ENCODE data around the gene ATN1. TPM values are rescaled to one million over a fixed set of nuclear protein-coding genes. Genes with fewer than 3 reads are reported as not detected.

The ATN1 gene
- total and polyA plus RNA-seq, 2 donors (not counting 1 experiment from before 2014, with no cell fraction given), result 9.4 to 21.5 TPM

GRCh38 chr12:6921996-6922946, 5.5 kb upstream of the ATN1 start:
- Histone ChIP-seq H3K4me3 (replicated peaks in 1 of 4; ENCODE audit: control extremely low read depth in 1 of 4, insufficient read depth in 1 of 4, low read depth in 3 of 4, low read length in 4 of 4) (no peak overlapping the region), H3K27me3 (ENCODE audit: control insufficient read depth, insufficient read depth, low read length) (no peaks in the 10 kb centered on the region), H3K4me1 (ENCODE audit: control insufficient read depth, extremely low read depth, insufficient read depth, low read length) (peaks cover 27% of the 10 kb centered on the region), H3K4me2 (ENCODE audit: extremely low read depth, insufficient read depth, low read length) (no peak overlapping the region), H3K9me3 (ENCODE audit: control insufficient read depth, insufficient read depth, low read depth, low read length) (no peaks in the 10 kb centered on the region), H2AFZ (ENCODE audit: low read length) (no peak overlapping the region), H3K36me3 (ENCODE audit: control insufficient read depth, insufficient read depth, low read length) (peaks cover 16% of the 10 kb centered on the region), H3K27ac (ENCODE audit: insufficient read depth, low read length) (no peak overlapping the region), H4K20me1 (ENCODE audit: control insufficient read depth, extremely low read depth, insufficient read depth, low read length) (no peaks in the 10 kb centered on the region), H3K79me2 (ENCODE audit: control insufficient read depth, insufficient read depth, low read length) (peaks cover 5% of the 10 kb centered on the region), H3K9ac (ENCODE audit: insufficient read depth, low read length) (no peak overlapping the region)
- no peak for TF ChIP-seq CTCF (conservative IDR thresholded peaks at IDR 0.05 in 1 of 2, IDR thresholded peaks at IDR 0.05 in 1 of 2; ENCODE audit: low read depth in 1 of 2, low read length in 2 of 2)
- TF ChIP-seq EZH2 (IDR thresholded peaks at IDR 0.05; ENCODE audit: low read length, missing control alignments), result no peak
- DNase-seq (ENCODE audit: low read depth in 2 of 2), result no peak

GRCh38 chr12:6923003-6923732, 4.6 kb upstream of the ATN1 start:
- DNase-seq (ENCODE audit: low read depth in 2 of 2), result no peak
- Histone ChIP-seq H3K9me3 (ENCODE audit: control insufficient read depth, insufficient read depth, low read depth, low read length) (no peaks in the 10 kb centered on the region), H3K9ac (ENCODE audit: insufficient read depth, low read length) (no peak overlapping the region), H3K4me2 (ENCODE audit: extremely low read depth, insufficient read depth, low read length) (no peak overlapping the region), H3K4me3 (replicated peaks in 1 of 4; ENCODE audit: control extremely low read depth in 1 of 4, insufficient read depth in 1 of 4, low read depth in 3 of 4, low read length in 4 of 4) (no peak overlapping the region), H3K36me3 (ENCODE audit: control insufficient read depth, insufficient read depth, low read length) (peaks cover 12% of the 10 kb centered on the region), H3K27ac (ENCODE audit: insufficient read depth, low read length) (no peak overlapping the region), H2AFZ (ENCODE audit: low read length) (no peak overlapping the region), H3K27me3 (ENCODE audit: control insufficient read depth, insufficient read depth, low read length) (no peaks in the 10 kb centered on the region), H4K20me1 (ENCODE audit: control insufficient read depth, extremely low read depth, insufficient read depth, low read length) (no peaks in the 10 kb centered on the region), H3K79me2 (ENCODE audit: control insufficient read depth, insufficient read depth, low read length) (peaks cover 9% of the 10 kb centered on the region), H3K4me1 (ENCODE audit: control insufficient read depth, extremely low read depth, insufficient read depth, low read length) (peaks cover 27% of the 10 kb centered on the region)
- no peak for TF ChIP-seq EZH2 (IDR thresholded peaks at IDR 0.05; ENCODE audit: low read length, missing control alignments)
- no peak for TF ChIP-seq CTCF (conservative IDR thresholded peaks at IDR 0.05 in 1 of 2, IDR thresholded peaks at IDR 0.05 in 1 of 2; ENCODE audit: low read depth in 1 of 2, low read length in 2 of 2)

DNA sequence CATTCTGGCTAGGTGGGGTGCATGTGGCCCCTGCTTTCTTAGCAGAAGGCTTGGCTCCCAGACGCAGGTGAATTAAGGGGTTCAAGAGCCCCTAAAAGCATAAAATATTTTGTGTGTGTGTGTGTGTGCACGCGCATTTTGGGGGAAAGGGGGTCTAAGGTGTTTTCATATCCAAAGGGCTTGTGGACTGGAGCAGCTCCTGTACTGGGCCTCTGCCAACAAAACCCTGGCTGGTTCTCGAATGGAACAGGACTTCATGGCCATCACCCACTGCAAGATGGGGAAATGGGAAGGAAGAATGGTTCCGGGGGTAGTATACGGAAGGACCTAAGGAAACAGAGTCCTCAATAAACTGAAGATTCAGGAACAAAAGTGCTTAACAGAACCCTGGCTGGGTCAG, 3.9 kb upstream of the ATN1 start:
- no peak overlapping the region for H3K9ac ChIP-seq (ENCODE audit: insufficient read depth, low read length)
- no peaks in the 10 kb centered on the region for H4K20me1 ChIP-seq (ENCODE audit: control insufficient read depth, extremely low read depth, insufficient read depth, low read length)
- TF ChIP-seq CTCF (conservative IDR thresholded peaks at IDR 0.05 in 1 of 2, IDR thresholded peaks at IDR 0.05 in 1 of 2; ENCODE audit: low read depth in 1 of 2, low read length in 2 of 2), result no peak
- no peak for DNase-seq (ENCODE audit: low read depth in 2 of 2)
- H3K9me3 ChIP-seq (ENCODE audit: control insufficient read depth, insufficient read depth, low read depth, low read length), result no peaks in the 10 kb centered on the region
- no peak overlapping the region for H3K4me3 ChIP-seq (replicated peaks in 1 of 4; ENCODE audit: control extremely low read depth in 1 of 4, insufficient read depth in 1 of 4, low read depth in 3 of 4, low read length in 4 of 4)
- no peak overlapping the region for H2AFZ ChIP-seq (ENCODE audit: low read length)
- peaks cover 12% of the 10 kb centered on the region for H3K36me3 ChIP-seq (ENCODE audit: control insufficient read depth, insufficient read depth, low read length)
- H3K27ac ChIP-seq (ENCODE audit: insufficient read depth, low read length), result no peak overlapping the region
- H3K4me1 ChIP-seq (ENCODE audit: control insufficient read depth, extremely low read depth, insufficient read depth, low read length), result peaks cover 27% of the 10 kb centered on the region
- no peaks in the 10 kb centered on the region for H3K27me3 ChIP-seq (ENCODE audit: control insufficient read depth, insufficient read depth, low read length)
- peaks cover 15% of the 10 kb centered on the region for H3K79me2 ChIP-seq (ENCODE audit: control insufficient read depth, insufficient read depth, low read length)
- H3K4me2 ChIP-seq (ENCODE audit: extremely low read depth, insufficient read depth, low read length), result no peak overlapping the region

All from fibroblast of lung (primary cell).